Hepatocyte (in vitro differentiated cells): ENCODE measurements around the gene ILF3.

Experiments used
- EZH2phosphoT487 ChIP-seq: fragments of 200-600 bp; sonication (generic); IDR thresholded peaks from one replicate; pipeline ENCODE4 v1.6.1; 2018; ENCODE audit warnings: antibody characterized with exemption, mild to moderate bottlenecking, low read depth, moderate library complexity; ENCODE audit not compliant: unreplicated experiment, severe bottlenecking
- TF ChIP-seq, protein P1 (sequence below): fragments of 200-600 bp; sonication (generic); IDR thresholded peaks from 2 replicates; pipeline ENCODE4 v1.5.1; 2016; ENCODE audit warnings: antibody characterized with exemption, mild to moderate bottlenecking; ENCODE audit not compliant: poor library complexity

DNA sequence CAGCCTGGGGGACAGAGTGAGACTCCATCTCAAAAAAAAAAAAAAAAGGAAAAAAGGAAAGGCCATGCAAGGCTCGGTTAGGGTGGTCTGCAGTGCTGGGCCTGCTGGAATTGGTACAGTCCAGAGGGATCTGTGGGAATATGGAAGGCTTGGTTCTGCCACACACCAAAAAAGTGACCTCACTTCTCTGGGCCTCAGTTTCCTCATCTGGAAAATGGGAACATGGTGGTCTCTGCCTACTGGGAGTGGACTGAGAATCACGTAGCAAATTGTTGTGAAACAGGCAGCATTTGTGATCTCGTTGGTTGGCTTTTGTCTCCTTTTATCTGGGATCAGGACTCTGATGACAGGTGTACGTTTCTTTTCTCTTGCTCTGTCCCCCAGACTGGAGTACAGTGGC, 71.3 kb downstream of the ILF3 start:
- TF ChIP-seq, protein P1, sequence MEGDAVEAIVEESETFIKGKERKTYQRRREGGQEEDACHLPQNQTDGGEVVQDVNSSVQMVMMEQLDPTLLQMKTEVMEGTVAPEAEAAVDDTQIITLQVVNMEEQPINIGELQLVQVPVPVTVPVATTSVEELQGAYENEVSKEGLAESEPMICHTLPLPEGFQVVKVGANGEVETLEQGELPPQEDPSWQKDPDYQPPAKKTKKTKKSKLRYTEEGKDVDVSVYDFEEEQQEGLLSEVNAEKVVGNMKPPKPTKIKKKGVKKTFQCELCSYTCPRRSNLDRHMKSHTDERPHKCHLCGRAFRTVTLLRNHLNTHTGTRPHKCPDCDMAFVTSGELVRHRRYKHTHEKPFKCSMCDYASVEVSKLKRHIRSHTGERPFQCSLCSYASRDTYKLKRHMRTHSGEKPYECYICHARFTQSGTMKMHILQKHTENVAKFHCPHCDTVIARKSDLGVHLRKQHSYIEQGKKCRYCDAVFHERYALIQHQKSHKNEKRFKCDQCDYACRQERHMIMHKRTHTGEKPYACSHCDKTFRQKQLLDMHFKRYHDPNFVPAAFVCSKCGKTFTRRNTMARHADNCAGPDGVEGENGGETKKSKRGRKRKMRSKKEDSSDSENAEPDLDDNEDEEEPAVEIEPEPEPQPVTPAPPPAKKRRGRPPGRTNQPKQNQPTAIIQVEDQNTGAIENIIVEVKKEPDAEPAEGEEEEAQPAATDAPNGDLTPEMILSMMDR = no peak
- no peak for TF ChIP-seq EZH2phosphoT487
